DMS 273 (cell line): ENCODE results near the gene ADSS1.
A peak's percentile ranks its signal among the peaks of the same experiment; 100 is the strongest.

Experiments used
- DNase-seq: peaks from one replicate; lab custom pipeline; 2025; ENCODE audit not compliant: unreplicated experiment; lab: John Stamatoyannopoulos, UW

ADSS1 gene

DNA sequence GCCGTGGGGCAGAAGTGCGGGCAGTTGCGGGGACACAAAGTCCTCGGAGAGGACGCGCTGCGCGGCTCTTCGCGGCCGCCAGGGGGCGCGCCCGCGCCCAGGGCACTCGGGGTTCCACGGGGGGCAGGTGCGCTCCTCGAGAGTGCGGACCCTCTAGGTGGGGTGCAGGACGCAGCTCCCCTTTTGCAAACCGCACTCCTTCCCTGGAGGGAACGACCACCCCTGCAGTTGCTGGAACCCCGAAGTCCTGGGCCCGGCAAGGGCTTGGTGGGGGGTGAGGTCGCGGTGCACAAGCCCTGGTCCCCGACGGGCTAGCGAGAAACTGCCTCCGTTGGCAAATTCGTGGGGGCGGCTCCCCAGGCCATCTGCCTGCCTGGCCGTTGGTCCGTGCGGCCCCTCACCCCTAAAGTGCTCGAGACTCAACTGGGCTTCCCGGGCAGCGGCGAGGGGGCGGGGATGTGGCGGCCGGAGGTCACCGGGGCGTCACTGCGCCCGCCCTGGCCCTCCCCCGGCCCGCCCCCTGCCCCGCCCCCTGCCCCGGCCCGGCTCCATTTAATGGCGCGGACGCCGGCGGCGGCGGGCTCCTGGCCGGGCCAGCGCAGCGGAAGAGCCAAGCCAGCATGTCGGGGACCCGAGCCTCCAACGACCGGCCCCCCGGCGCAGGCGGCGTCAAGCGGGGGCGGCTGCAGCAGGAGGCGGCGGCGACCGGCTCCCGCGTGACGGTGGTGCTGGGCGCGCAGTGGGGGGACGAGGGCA lies at the start of gene ADSS1:
TSS of gene ADSS1 (plus strand) at position 579 of the 756 bp plus-strand sequence. CDS start at position 621, 42 bp downstream.
- peak; percentile 77 for DNase-seq

GRCh38 chr14:104675447-104675846 lies 48.6 kb upstream of the ADSS1 start:
- no peak for DNase-seq

- DNase-seq = no peak
Measured at GRCh38 chr14:104676130-104676693, 47.8 kb upstream of the ADSS1 start.

- DNase-seq = no peak
Measured at GRCh38 chr14:104676694-104677511, 47.1 kb upstream of the ADSS1 start.

DNA sequence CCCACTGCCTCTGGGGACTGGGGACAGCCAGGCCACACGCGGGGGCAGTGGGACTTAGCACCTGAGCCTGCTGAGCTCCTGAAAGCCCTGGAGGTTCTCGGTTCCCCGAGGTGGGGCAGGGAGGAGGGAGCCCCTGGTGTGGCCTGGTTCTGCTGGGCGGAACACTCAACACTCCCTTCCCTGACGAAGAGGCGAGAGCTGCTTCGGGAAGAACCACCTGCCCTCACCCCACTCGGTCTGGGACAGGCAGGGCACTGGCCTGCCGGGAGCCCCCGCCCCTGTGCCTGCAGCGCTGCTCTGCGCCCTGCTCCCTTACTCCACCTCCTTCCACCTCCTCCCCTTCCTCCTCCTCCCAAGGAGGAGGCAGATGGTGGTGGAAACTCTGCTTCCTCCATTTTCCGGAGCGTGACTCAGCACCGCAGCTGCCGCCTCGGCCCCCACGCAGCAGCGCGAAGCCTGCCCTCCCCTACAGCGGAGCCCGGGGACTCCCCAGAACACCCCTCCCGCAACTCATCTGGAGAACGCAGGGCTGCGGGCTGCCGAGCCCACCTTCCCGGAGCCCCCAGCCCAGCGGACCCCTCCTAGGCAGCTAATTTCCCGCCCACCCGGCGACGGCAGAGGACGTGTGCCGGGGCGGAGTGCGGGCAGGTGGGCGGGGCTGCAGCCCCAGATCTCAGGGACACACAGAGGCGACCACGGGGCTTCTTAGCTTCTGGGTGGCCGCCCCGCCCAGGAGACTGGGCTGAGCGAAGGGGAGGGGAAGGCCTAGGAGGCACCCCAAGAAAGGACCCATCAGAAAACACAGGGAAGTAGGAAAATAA lies 46.3 kb upstream of the ADSS1 start:
- peak; percentile 91 for DNase-seq

DNA sequence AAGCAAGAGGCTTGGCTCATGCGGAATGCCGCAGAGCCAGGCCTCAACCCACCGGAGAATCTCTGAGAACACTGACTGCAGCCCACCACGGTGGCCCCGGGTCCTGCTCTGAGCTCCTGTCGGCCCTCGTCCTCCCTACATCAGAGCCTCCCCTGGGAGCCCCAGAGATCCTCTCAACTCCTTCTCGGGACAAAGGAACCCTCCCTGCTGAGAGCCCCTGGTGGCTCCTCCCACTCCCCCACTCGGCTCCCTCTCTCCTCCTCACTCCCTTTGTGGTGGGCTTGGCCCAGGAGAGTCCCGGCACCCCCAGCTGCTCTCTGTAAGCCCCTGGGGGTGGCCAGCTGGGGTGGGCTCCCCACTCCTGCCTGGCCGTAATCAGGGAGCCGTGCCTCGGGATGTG lies 45.7 kb upstream of the ADSS1 start:
- DNase-seq = peak; percentile 65

GRCh38 chr14:104678901-104679705 lies 44.9 kb upstream of the ADSS1 start:
- no peak for DNase-seq

- DNase-seq = peak; percentile 57
Measured at GRCh38 chr14:104680056-104680805, 43.8 kb upstream of the ADSS1 start.

DNA sequence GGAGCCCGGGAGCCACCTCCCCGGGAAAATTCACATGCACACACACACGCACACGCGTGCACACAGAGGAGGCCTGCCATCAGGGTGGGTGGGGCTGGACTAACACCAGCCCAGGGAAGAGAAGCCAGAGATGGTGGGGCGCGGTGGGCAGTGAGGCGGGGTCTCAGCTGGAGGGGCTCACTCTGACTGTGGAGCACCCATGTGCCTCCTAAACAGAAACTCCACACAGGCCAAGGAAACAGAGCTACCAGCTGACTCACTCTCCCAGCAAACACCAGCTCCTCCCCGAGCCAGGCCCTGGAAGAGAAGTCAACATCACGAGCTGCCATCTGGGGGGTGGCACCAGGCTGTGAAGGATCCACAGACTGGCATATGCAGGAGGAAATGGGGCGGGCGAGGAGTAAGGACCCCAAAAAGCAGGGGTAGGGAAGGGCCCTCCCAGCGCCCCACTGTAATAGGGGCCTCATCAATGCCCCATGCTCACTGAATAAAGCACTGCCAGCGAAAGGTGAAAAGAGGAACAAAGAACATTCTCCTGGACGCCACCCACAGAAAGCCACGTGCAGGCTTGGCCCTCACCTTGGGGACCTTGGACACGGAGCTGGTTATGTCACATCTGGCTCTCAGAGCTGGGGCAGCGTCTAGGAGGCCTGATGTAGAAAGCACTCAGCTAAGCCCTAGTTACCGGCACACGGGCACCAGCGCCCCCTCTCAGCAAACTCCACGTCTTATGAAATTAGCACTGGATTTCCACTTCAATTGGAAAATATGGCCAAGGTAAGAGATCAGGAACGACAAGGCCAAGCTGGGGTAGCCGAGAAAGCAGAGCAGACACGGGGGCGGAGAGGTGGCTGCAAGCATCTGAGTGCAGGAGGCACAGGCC lies 43.0 kb upstream of the ADSS1 start:
- peak; percentile 77 for DNase-seq

DNA sequence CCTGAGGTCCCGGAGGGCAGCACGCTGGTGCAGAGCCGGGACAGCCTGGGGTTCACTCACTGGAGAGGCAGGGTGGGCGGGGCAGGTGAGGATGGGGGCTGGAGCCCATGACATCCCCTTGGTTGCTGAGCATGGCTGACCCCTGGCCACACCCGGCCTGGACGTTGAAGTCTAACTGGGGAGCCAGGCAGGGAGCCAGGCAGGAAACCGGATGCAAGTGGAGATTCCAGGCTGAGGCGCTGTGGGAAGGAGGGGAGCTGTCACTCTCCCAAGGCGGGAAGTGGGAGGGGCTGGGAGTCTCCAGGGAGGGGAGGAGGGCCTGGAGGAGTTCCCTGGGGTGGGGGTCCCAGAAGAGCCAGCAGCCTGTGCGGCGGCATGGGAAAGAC lies 42.3 kb upstream of the ADSS1 start:
- peak; percentile 72 for DNase-seq

DNA sequence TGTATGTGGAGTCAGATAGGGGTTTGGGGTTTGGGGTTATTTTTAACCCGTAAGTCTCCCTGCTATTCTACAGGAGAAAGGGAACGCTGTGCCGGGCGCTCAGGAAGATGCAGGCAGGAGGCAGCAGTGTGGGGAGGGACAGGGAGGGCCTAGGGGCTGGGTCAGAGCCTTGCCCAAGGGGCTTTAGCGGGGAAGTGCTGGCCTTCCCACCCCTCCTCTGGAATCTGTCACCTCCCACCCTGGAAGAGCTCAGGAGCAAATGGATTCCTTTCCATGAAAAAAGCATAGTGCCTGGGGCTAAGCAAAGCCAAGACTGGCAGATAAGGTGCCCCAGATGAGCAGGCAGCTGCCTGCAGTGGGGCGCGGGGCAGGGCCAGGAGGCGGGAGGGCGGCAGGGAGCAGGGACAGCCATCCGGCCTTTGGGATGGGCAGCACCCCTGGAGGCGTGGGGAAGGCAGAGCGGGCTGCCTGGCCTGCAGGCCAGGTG lies 41.9 kb upstream of the ADSS1 start:
- DNase-seq = no peak

DNA sequence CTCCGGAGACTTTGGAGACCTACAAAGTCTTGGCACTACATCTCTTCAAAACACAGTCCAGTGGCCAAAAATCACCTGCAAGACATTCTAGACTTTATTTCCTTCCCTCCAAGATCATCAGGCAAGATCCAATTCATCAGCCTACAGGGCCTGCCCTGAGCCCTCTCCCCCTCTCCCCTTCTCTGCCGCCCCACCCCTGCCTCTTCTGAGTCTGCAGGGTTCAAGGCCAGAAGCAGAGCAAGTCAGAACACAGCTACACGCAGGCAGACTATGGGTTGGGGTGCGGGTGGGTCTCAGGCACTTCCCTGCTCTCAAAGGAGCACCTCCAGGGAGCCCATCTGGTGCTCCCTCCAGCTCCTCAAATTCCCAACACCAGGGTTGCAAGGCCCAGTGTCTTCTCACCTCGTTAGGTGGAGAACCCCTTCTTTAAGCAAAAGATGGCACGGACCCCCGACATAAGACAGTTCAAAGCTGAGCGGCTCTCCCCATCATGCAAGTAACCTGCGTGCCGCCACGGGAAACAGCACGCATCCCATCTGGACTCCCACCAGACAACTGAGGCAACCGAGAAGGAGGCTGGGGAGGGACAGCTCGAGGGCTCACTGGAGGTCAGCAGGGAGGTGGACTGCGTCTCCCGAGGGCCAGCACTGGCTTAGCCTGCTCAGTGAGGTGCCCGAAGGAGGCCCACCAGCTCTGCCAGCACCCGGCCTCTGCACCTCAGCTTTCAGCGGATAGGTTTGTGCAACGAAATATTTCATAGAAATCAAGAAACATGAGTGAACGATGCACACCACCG lies 40.2 kb upstream of the ADSS1 start:
- DNase-seq = no peak

DNA sequence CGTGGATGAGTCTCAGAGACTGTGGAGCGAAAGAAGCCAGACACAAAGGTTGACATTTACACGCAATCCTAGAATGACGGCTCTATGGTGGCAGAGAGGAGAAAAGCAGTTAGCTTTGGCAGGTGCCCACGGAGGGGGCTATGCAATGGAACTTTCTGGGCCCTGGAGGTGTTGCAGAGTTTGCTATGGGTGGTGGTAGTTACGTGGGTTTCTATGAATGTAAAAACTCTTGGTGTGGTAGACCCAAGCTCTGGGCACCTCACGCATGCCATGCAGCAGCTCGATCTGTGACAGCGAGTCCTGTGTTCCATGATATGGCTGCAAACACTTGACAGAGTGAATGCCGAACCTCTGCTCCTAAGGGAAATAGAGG lies 39.6 kb upstream of the ADSS1 start:
- DNase-seq = no peak

DNA sequence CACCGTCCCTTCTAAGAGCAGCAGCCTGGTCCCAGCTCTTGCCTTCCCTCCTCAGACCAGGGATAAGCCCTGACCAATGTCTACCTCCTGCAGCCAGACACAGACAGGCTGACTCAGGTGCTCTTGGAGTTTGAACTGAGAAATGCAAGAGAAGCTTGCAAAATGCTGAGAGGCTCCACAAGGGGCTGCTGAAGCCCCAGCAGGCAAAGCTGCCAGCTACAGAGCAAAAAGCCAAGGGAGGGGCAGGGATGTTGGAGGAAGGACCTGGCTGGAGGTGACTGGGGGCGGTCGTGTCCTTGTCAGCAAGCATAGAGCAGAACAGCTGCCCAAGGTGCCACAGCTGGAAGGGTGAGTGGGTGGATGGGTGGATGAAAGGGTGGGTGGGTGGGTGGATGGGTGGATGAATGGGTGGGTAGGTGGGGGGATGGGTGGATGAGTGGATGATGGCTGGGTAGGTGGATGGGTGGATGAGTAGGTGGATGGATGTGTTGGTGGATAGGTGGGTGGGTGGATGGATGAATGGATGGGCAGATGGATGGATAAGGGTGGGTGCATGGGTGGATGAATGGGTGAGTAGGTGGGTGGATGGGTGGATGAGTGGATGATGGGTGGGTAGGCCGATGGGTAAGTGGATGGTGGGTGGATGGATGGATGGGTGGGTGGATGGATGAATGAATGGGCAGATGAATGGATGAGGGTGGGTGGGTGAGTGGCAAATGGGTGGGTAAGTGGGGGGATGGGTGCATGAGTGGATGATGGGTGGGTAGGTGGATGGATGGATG lies 38.6 kb upstream of the ADSS1 start:
- DNase-seq = no peak

DNA sequence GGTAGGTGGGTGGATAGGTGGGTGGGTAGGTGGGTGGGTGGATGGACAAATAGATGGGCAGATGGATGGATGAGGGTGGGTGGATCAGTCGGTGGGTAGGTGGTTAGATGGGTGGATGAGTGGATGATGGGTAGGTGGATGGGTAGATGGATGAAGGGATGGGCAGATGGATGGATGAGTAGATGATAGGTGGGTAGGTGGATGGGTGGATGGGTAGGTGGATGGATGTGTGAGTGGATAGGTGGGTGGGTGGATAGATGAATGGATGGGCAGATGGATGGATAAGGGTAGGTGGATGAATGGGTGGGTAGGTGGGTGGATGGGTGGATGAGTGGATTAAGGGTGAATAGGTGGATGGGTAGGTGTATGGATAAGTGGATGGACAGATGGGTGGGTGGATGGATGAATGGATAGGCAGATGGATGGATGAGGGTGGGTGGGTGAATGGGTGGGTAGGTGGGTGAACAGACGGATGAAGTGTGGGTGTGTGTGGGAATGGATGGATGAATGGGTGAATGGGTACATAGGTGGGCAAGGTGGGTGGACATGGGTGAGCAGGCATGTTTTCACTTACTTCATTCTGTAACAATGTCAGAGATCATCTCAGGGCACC lies 37.9 kb upstream of the ADSS1 start:
- DNase-seq = no peak
